Kidney epithelial cell (primary cell): ENCODE data around the gene CAMTA1. TPM values are rescaled to one million over a fixed set of nuclear protein-coding genes. Genes with fewer than 3 reads are reported as not detected.

ENCODE experiments used
- DNase-seq: peaks from one replicate; pipeline ENCODE4 v3.0.0-alpha.2; 2010; ENCODE audit warnings: low read depth
- H3K27me3 ChIP-seq: 2 replicates; pipeline ENCODE4 v1.6.0; 2011; ENCODE audit warnings: low read length; ENCODE audit not compliant: control insufficient read depth, insufficient read depth
- H3K36me3 ChIP-seq: 2 replicates; pipeline ENCODE4 v1.5.1; 2011; ENCODE audit warnings: low read length; ENCODE audit not compliant: control insufficient read depth, insufficient read depth
- H3K4me3 ChIP-seq: 2 replicates; pipeline ENCODE4 v1.5.1; 2011; ENCODE audit warnings: low read depth, mild to moderate bottlenecking, control low read depth, low read length
- total RNA-seq: library from RNA; depleted of rRNA; stranded (reverse); fragments of >200 nt; gene quantifications from 2 replicates; pipeline ENCODE4 v1.2.3, GENCODE V29; 2015
- TF ChIP-seq, protein P1 (sequence below): IDR thresholded peaks from 2 replicates; pipeline ENCODE4 v1.5.1; 2011; ENCODE audit warnings: mild to moderate bottlenecking, moderate library complexity, low read length, control low read depth, inconsistent platforms; ENCODE audit not compliant: insufficient read depth, poor library complexity, severe bottlenecking

CAMTA1 gene
- total RNA-seq, 1 donor from 2014 or later: 76.5 TPM

DNA sequence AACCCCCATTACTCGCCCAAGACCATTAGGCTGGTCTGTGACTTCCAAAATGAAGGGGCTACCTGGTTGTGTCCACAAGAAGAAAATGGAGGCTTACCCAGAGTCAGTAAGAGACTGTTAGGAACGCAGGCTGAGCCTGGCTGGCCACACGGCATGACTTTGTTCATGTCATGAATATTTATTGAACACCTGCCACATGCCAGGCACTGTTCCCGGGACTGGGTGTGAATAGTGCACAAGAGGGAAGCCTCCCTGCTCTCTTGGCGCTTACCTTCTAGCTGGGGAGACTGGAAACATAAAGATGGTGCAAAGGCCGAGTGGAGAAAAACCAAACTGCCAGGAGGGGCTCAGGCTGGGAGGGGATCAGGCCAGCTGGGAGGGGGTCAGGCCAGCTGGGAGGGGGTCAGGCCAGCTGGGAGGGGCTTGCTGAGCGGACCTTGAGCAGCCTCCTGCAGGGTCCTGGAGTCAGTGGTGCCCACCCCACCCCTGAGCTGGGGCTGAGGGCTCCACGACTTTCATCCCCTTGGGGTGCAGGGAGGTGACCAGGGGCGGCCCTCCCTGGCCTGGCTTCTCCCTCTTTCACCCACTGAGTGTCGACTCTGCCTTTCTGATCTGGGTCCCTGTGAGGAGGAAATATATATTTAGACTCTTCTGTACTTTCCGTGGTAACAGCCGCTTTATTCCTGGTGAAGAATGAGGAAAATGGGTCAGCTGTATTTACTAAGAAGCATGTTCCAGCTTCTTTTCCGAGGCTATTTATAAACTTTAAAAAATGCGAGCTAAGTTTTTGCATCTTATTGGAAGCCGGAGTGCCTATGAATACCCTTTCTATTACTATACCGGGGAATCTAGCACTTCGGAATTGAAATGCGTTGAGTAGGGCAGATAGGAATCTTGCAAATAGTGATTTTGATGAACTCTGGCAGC is 139.0 kb downstream of the CAMTA1 start:
- Histone ChIP-seq H3K27me3 (peaks cover 9% of the 10 kb centered on the region), H3K4me3 (no peak overlapping the region), H3K36me3 (no peaks in the 10 kb centered on the region)
- TF ChIP-seq, protein P1, sequence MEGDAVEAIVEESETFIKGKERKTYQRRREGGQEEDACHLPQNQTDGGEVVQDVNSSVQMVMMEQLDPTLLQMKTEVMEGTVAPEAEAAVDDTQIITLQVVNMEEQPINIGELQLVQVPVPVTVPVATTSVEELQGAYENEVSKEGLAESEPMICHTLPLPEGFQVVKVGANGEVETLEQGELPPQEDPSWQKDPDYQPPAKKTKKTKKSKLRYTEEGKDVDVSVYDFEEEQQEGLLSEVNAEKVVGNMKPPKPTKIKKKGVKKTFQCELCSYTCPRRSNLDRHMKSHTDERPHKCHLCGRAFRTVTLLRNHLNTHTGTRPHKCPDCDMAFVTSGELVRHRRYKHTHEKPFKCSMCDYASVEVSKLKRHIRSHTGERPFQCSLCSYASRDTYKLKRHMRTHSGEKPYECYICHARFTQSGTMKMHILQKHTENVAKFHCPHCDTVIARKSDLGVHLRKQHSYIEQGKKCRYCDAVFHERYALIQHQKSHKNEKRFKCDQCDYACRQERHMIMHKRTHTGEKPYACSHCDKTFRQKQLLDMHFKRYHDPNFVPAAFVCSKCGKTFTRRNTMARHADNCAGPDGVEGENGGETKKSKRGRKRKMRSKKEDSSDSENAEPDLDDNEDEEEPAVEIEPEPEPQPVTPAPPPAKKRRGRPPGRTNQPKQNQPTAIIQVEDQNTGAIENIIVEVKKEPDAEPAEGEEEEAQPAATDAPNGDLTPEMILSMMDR: no peak
- DNase-seq: no peak

DNA sequence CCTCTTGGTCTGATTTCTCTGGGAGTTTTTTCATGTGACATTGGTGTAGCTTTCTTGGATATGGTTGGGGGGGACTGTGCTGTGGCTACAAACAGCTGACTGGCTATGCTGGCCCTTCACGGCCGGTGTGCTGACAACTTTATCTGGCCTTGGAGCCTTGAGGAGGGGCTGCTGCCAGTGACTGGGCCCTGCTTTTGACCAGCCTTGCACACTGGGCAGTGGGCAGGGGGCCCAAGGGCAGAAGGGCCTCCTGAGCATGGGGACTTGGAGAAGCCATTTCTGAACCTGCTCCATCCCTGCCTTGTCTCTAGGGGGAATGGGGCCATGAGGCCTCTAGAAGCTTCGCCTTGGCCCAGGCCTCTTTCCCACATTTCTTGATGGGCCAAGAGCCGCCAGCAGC is 139.6 kb downstream of the CAMTA1 start:
- TF ChIP-seq, protein P1: no peak
- no peak overlapping the region for H3K4me3 ChIP-seq
- H3K36me3 ChIP-seq: no peaks in the 10 kb centered on the region
- no peak for DNase-seq
- peaks cover 9% of the 10 kb centered on the region for H3K27me3 ChIP-seq

DNA sequence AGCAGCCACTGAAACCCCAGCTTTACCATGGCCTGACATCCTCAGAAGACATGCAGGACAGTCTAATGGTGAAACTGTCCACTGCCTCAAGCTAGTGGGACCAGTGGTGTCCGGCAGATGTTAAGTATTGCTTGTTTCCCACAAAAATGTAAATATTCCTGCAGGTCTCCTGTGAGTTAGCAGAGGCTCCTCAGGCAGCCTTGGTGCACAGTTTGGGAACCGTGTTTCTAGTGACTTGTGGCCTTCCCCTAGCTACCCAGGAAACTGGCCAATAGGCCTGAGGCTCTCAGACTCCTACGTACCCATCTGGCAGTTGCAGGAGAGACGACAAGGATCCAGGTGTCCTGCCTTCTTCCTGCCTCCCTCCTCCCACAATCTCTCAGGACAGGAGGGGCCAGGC is 142.4 kb downstream of the CAMTA1 start:
- DNase-seq: no peak
- H3K36me3 ChIP-seq: no peaks in the 10 kb centered on the region
- TF ChIP-seq, protein P1: no peak
- H3K27me3 ChIP-seq: peaks cover 9% of the 10 kb centered on the region
- no peak overlapping the region for H3K4me3 ChIP-seq

DNA sequence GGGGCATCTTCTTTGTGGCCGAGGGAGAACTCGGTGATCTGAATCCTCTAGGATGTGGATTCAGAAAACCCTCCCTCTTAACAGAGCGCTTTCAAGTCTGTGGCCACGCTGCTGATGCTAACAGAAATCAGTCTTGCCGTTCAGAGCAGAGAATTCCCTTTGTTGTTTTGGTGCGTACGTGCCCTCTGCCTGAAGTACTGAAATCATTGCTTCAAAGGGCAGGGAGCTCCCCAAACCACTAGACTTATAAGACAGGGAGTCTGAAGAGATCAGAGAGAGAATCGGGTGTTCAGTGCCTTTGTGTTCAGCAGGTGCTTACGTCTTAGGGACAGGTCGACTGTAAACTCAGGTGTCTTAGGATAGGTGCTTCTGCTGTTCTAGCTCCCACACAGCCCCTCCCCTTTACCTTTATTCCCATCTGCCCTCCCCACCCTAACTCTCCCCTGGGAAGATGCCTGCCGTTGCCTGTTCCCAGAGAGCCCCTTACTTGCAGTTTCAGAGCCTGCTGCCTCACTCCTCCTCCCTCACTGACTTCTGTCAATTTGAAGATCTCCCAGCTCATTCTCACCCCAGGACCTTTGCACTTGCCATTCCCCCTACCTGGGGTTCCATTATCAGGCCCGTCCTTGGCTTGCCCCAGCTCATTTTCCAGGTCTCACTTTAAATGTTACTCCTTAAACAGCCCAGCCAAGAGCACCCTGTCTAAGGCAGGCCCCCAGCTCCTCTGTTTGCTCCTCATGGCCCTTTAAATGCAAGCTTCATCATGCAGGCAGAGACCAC is 143.0 kb downstream of the CAMTA1 start:
- DNase-seq: no peak
- Histone ChIP-seq H3K36me3 (no peaks in the 10 kb centered on the region), H3K4me3 (no peak overlapping the region), H3K27me3 (peaks cover 9% of the 10 kb centered on the region)
- TF ChIP-seq, protein P1: no peak

DNA sequence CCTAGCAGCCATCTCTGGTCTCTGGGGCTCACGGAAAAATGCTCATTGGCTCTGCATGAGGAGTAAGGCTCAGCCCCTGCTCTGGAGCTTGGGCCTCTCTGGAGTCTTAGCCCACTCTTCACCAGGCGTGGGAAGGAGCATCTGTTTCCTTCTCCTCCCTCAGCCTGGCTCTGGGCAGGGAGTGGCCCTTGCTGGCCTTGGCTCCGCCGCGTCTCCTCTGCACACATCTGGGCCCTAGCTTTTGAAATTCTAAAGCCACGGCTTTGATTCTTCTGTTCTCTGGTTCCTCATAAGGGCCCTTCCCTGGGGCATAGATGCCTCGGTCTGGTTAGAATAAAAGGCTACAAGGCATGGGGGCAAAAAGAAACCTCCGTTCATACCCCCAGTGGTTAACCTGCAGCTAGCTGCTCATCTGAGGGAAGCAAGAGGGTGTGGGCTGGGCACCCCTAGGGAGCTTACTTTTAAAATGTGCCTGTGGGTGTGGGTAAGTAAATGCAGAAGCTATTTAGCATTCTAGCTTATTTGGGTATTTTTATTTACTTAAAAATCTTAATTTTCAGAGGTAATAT is 145.6 kb downstream of the CAMTA1 start:
- no peak for DNase-seq
- H3K27me3 ChIP-seq: peaks cover 11% of the 10 kb centered on the region
- H3K36me3 ChIP-seq: no peaks in the 10 kb centered on the region
- TF ChIP-seq, protein P1: no peak
- no peak overlapping the region for H3K4me3 ChIP-seq
